H9 (cell line): ENCODE measurements around the gene AGMO. TPM values are rescaled to one million over a fixed set of nuclear protein-coding genes. Genes with fewer than 3 reads are reported as not detected.

Source experiments
- DNase-seq: peaks from one replicate; pipeline ENCODE4 v3.0.0-alpha.2; 2017
- H2AFZ ChIP-seq: one replicate; pipeline ENCODE4 v1.6.1; 2013; ENCODE audit warnings: mild to moderate bottlenecking, low read length, control low read depth, moderate library complexity
- H2AK5ac ChIP-seq: 2 replicates; pipeline ENCODE4 v1.6.1; 2013; ENCODE audit warnings: low read length, control low read depth, mixed read lengths; ENCODE audit not compliant: insufficient read length
- H2BK120ac ChIP-seq: one replicate; pipeline ENCODE4 v1.6.1; 2013; ENCODE audit warnings: low read depth, mild to moderate bottlenecking, low read length, control low read depth, inconsistent platforms; ENCODE audit not compliant: poor library complexity, severe bottlenecking
- H2BK12ac ChIP-seq: 2 replicates; pipeline ENCODE4 v1.6.1; 2013; ENCODE audit warnings: low read length, control low read depth, mixed read lengths, low read depth; ENCODE audit not compliant: insufficient read length
- H2BK15ac ChIP-seq: 2 replicates; pipeline ENCODE4 v1.6.1; 2013; ENCODE audit warnings: low read depth, low read length, control low read depth
- H2BK20ac ChIP-seq: one replicate; pipeline ENCODE4 v1.6.1; 2013; ENCODE audit warnings: low read depth, mild to moderate bottlenecking, low read length, control low read depth, inconsistent platforms; ENCODE audit not compliant: poor library complexity, severe bottlenecking
- H2BK5ac ChIP-seq: 2 replicates; pipeline ENCODE4 v1.6.1; 2013; ENCODE audit warnings: low read length, control low read depth, mixed read lengths; ENCODE audit not compliant: insufficient read length
- H3K14ac ChIP-seq: 2 replicates; pipeline ENCODE4 v1.6.1; 2013; ENCODE audit warnings: low read length, control low read depth; ENCODE audit not compliant: insufficient read depth
- H3K18ac ChIP-seq: 2 replicates; pipeline ENCODE4 v1.6.1; 2013; ENCODE audit warnings: low read depth, mild to moderate bottlenecking, mixed read lengths, low read length, control low read depth; ENCODE audit not compliant: insufficient read length
- H3K23ac ChIP-seq: 2 replicates; pipeline ENCODE4 v1.6.1; 2013; ENCODE audit warnings: low read length, control low read depth, mixed read lengths, low read depth; ENCODE audit not compliant: insufficient read length
- H3K23me2 ChIP-seq: 2 replicates; pipeline ENCODE4 v1.6.1; 2013; ENCODE audit warnings: low read depth, mild to moderate bottlenecking, mixed read lengths, low read length, control low read depth; ENCODE audit not compliant: insufficient read length, poor library complexity, severe bottlenecking
- H3K27ac ChIP-seq: 2 replicates; pipeline ENCODE4 v1.5.1; 2013; ENCODE audit warnings: low read length, control low read depth, mixed read lengths, low read depth; ENCODE audit not compliant: insufficient read length
- H3K27me3 ChIP-seq: 2 replicates; pipeline ENCODE4 v1.6.1; 2013; ENCODE audit warnings: low read length, control low read depth, inconsistent platforms; ENCODE audit not compliant: insufficient read depth
- H3K4ac ChIP-seq: 2 replicates; pipeline ENCODE4 v1.6.1; 2013; ENCODE audit warnings: low read depth, mild to moderate bottlenecking, control low read depth, inconsistent platforms, low read length, moderate library complexity
- H3K4me1 ChIP-seq: 2 replicates; pipeline ENCODE4 v1.6.1; 2013; ENCODE audit warnings: low read length, control low read depth, inconsistent platforms; ENCODE audit not compliant: insufficient read depth
- H3K4me2 ChIP-seq: 2 replicates; pipeline ENCODE4 v1.6.1; 2013; ENCODE audit warnings: low read length, control low read depth, mixed read lengths; ENCODE audit not compliant: insufficient read length, insufficient read depth
- H3K56ac ChIP-seq: 2 replicates; pipeline ENCODE4 v1.6.1; 2013; ENCODE audit warnings: low read depth, mild to moderate bottlenecking, mixed read lengths, low read length, control low read depth; ENCODE audit not compliant: insufficient read length
- H3K79me1 ChIP-seq: 2 replicates; pipeline ENCODE4 v1.6.1; 2013; ENCODE audit warnings: low read depth, mild to moderate bottlenecking, moderate library complexity, low read length, control low read depth, inconsistent platforms; ENCODE audit not compliant: insufficient read depth, poor library complexity, severe bottlenecking
- H3K79me2 ChIP-seq: 2 replicates; pipeline ENCODE4 v1.6.1; 2013; ENCODE audit warnings: low read length, control low read depth, inconsistent platforms; ENCODE audit not compliant: insufficient read depth
- H3K9ac ChIP-seq: 2 replicates; pipeline ENCODE4 v1.6.1; 2013; ENCODE audit warnings: low read length, control low read depth, mixed read lengths; ENCODE audit not compliant: insufficient read length; ENCODE audit errors: extremely low read depth
- H3K9me3 ChIP-seq: one replicate; pipeline ENCODE4 v1.6.1; 2013; ENCODE audit warnings: low read depth, low read length, inconsistent platforms; ENCODE audit not compliant: control insufficient read depth
- H3T11ph ChIP-seq: one replicate; pipeline ENCODE4 v1.6.1; 2013; ENCODE audit warnings: mild to moderate bottlenecking, low read length, control low read depth, inconsistent platforms
- H4K20me1 ChIP-seq: one replicate; pipeline ENCODE4 v1.6.1; 2013; ENCODE audit not compliant: control insufficient read depth, insufficient read length, insufficient read depth
- H4K5ac ChIP-seq: 2 replicates; pipeline ENCODE4 v1.6.1; 2013; ENCODE audit warnings: low read depth, mild to moderate bottlenecking, mixed read lengths, low read length, control low read depth; ENCODE audit not compliant: insufficient read length
- H4K8ac ChIP-seq: replicated peaks from 2 replicates; pipeline ENCODE4 v1.6.1; 2013; ENCODE audit warnings: low read length, control low read depth, mixed read lengths, low read depth; ENCODE audit not compliant: insufficient read length
- H4K91ac ChIP-seq: 2 replicates; pipeline ENCODE4 v1.6.1; 2013; ENCODE audit warnings: low read depth, mild to moderate bottlenecking, moderate library complexity, mixed read lengths, low read length, control low read depth; ENCODE audit not compliant: insufficient read length
- H3K27ac Mint-ChIP-seq, 3 experiments: 2 replicates in 2 of 3; 3 replicates in 1 of 3; pipeline ENCODE4 v1.8.0; 2020 to 2021; ENCODE audit warnings: mixed read lengths in 3 of 3, mild to moderate bottlenecking in 1 of 3, moderate library complexity in 1 of 3
- H3K27me3 Mint-ChIP-seq: 2 replicates; pipeline ENCODE4 v1.8.0; 2021; ENCODE audit warnings: low read depth, mild to moderate bottlenecking, moderate library complexity, mixed read lengths
- H3K36me3 Mint-ChIP-seq, 3 experiments: 2 replicates in 2 of 3; 3 replicates in 1 of 3; pipeline ENCODE4 v1.8.0; 2020 to 2021; ENCODE audit warnings: low read depth in 3 of 3, mixed read lengths in 3 of 3; ENCODE audit not compliant: insufficient read depth in 1 of 3
- H3K4me1 Mint-ChIP-seq, 2 experiments: 2 replicates each; pipeline ENCODE4 v1.8.0; 2020; ENCODE audit warnings: mixed read lengths in 2 of 2
- H3K4me3 Mint-ChIP-seq, 2 experiments: 2 replicates in 1 of 2; 3 replicates in 1 of 2; pipeline ENCODE4 v1.8.0; 2020 to 2021; ENCODE audit warnings: mild to moderate bottlenecking in 2 of 2, mixed read lengths in 2 of 2, moderate library complexity in 1 of 2
- H3K9me3 Mint-ChIP-seq, 2 experiments: 2 replicates in 1 of 2; 3 replicates in 1 of 2; pipeline ENCODE4 v1.8.0; 2020; ENCODE audit warnings: mild to moderate bottlenecking in 2 of 2, mixed read lengths in 2 of 2, moderate library complexity in 1 of 2
- CTCF ChIP-seq: fragments of 200-600 bp; sonication (generic); conservative IDR thresholded peaks from 3 replicates; pipeline ENCODE4 v1.8.0; 2021; ENCODE audit warnings: antibody characterized with exemption, mild to moderate bottlenecking
- WGBS: extraction: QIAGEN DNeasy Blood & Tissue Kit; methylation state at CpG from one replicate; pipeline ENCODE4 v1.1.7; 2013; ENCODE audit warnings: missing lambda C conversion rate, low lambda C conversion rate, mixed read lengths; ENCODE audit not compliant: insufficient read length; ENCODE audit errors: extremely low coverage; 5-methylcytosine and 5-hydroxymethylcytosine counted together
- total RNA-seq: library from RNA; stranded (reverse); gene quantifications from 2 replicates; pipeline ENCODE4 v1.2.1, GENCODE V29; 2021

The AGMO gene
- total RNA-seq, 1 experiment from 2014 or later = 0.70 TPM

- H4K91ac ChIP-seq = no peak overlapping the region
- no peaks in the 10 kb centered on the region for H3K23me2 ChIP-seq
- Mint-ChIP-seq H3K4me3 (no peak overlapping the region), H3K4me1 (no peaks in the 10 kb centered on the region), H3K27ac (no peak overlapping the region; a peak in 1 of 7 replicates), H3K9me3 (no peaks in the 10 kb centered on the region), H3K27me3 (no peaks in the 10 kb centered on the region), H3K36me3 (no peaks in the 10 kb centered on the region)
- no peak overlapping the region for H4K8ac ChIP-seq
- no peak overlapping the region for H3T11ph ChIP-seq
- no peaks in the 10 kb centered on the region for H3K79me2 ChIP-seq
- H3K9me3 ChIP-seq = no peaks in the 10 kb centered on the region
- no peak overlapping the region for H2BK12ac ChIP-seq
- H3K23ac ChIP-seq = no peak overlapping the region
- H4K5ac ChIP-seq = no peak overlapping the region
- DNase-seq = no peak
- no peak overlapping the region for H3K56ac ChIP-seq
- H3K79me1 ChIP-seq = no peaks in the 10 kb centered on the region
- no peak overlapping the region for H3K4me2 ChIP-seq
- no peak overlapping the region for H3K14ac ChIP-seq
- H3K9ac ChIP-seq = no peak overlapping the region
- no CpG with 5 or more reads among the region's 2 CpGs for WGBS
- no peak overlapping the region for H2BK20ac ChIP-seq
- no peak overlapping the region for H3K27ac ChIP-seq
- no peak overlapping the region for H2AFZ ChIP-seq
- H3K27me3 ChIP-seq = no peaks in the 10 kb centered on the region
- TF ChIP-seq CTCF = no peak
- H2AK5ac ChIP-seq = no peak overlapping the region
- H3K18ac ChIP-seq = no peak overlapping the region
- no peaks in the 10 kb centered on the region for H3K4me1 ChIP-seq
- H2BK120ac ChIP-seq = no peak overlapping the region
- H4K20me1 ChIP-seq = no peaks in the 10 kb centered on the region
- H3K4ac ChIP-seq = no peak overlapping the region
- H2BK5ac ChIP-seq = no peak overlapping the region
- H2BK15ac ChIP-seq = no peak overlapping the region
These were observed 99.0 kb downstream of the AGMO start for GRCh38 chr7:15462721-15463389.
